Measurements from ENCODE around the gene METTL23.
"Not testable (repeated sequence)": the region's sequence is repeated elsewhere in the genome, so short reads cannot be mapped to it uniquely, and the experiment has no call there.

The METTL23 gene

GRCh38 chr17:76714822-76715495 is 11.7 kb upstream of the METTL23 start:
- DNase-seq (ENCODE audit: low spot score): peak; percentile 56
- no peaks in the 10 kb centered on the region for H3K9me3 Mint-ChIP-seq
- H3K27me3 Mint-ChIP-seq (ENCODE audit: low read depth): no peaks in the 10 kb centered on the region
- H3K4me1 Mint-ChIP-seq (ENCODE audit: low read depth): peaks cover 40% of the 10 kb centered on the region
- H3K27ac Mint-ChIP-seq: peak overlapping the region; percentile 73
- peaks cover 47% of the 10 kb centered on the region for H3K36me3 Mint-ChIP-seq (ENCODE audit: low read depth)
- H3K4me3 Mint-ChIP-seq: peak overlapping the region; percentile 31

DNA sequence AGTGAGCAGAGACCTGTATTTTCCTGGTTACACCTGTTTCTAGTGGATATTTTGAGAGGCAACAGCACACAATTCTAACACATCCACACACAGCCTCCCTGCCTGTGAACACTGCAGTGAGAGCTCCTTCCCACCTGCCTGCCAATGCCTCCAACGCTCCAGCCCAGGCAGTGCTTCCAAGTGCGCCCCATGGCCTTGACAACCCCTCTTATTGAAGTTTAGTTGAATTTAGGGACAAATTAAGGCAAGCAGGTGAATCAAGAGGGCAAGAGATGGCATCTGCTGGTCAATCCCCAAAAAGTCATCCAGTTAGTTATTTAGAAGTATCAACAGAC is 11.2 kb upstream of the METTL23 start:
- H3K9me3 Mint-ChIP-seq: no peaks in the 10 kb centered on the region
- no peak for DNase-seq (ENCODE audit: low spot score)
- H3K27me3 Mint-ChIP-seq (ENCODE audit: low read depth): no peaks in the 10 kb centered on the region
- peak overlapping the region; percentile 73 for H3K27ac Mint-ChIP-seq
- H3K36me3 Mint-ChIP-seq (ENCODE audit: low read depth): peaks cover 52% of the 10 kb centered on the region
- H3K4me3 Mint-ChIP-seq: no peak overlapping the region
- H3K4me1 Mint-ChIP-seq (ENCODE audit: low read depth): peaks cover 40% of the 10 kb centered on the region

DNA sequence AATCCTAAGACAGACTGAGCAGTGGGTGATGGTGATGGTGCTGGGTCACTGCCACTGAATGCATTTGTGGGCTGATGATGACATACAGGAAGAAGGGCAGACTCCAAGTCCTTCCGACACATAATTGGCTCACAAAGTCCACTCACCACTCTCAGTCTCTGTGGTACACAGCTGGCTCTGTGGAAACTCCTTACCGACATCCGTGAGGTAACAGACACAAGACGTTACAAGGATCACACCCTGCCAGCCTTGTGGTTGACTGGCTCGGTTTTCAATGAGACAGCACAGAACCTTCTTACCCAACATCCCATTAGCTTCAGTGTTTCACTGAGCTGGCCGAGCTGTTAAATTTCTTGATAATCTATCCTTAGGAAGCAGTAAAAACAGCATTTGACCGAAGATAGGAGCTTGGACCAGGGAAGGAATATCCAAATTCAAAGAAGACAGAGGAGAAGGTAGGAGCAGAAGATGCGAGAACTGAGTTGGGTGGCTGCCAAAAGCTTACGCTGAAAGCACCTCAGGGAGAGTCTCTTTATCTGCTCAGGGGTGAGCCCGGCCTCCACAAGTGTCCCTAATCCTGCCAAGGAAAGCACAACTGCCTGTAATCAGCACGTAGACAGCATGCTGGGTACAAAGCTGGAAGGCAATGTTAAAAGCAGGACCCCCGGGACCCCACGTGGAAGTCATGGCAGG is 10.3 kb upstream of the METTL23 start:
- peaks cover 59% of the 10 kb centered on the region for H3K36me3 Mint-ChIP-seq (ENCODE audit: low read depth)

GRCh38 chr17:76716839-76717215 is 9.8 kb upstream of the METTL23 start:
- Mint-ChIP-seq H3K27ac (peak overlapping the region; percentile 73), H3K4me1 (ENCODE audit: low read depth) (peaks cover 43% of the 10 kb centered on the region), H3K27me3 (ENCODE audit: low read depth) (no peaks in the 10 kb centered on the region), H3K4me3 (no peak overlapping the region), H3K9me3 (no peaks in the 10 kb centered on the region), H3K36me3 (ENCODE audit: low read depth) (peaks cover 64% of the 10 kb centered on the region)
- no peak for DNase-seq (ENCODE audit: low spot score)

More for the DNA sequence above, 10.3 kb upstream of the METTL23 start:
- H3K4me1 Mint-ChIP-seq (ENCODE audit: low read depth): peaks cover 42% of the 10 kb centered on the region
- DNase-seq (ENCODE audit: low spot score): peak; percentile 47
- peak overlapping the region; percentile 53 for H3K4me3 Mint-ChIP-seq
- no peaks in the 10 kb centered on the region for H3K9me3 Mint-ChIP-seq
- peak overlapping the region; percentile 73 for H3K27ac Mint-ChIP-seq
- no peaks in the 10 kb centered on the region for H3K27me3 Mint-ChIP-seq (ENCODE audit: low read depth)

GRCh38 chr17:76718516-76718915 is 8.1 kb upstream of the METTL23 start:
- Mint-ChIP-seq H3K4me3 (no peak overlapping the region), H3K27me3 (ENCODE audit: low read depth) (no peaks in the 10 kb centered on the region), H3K4me1 (ENCODE audit: low read depth) (peaks cover 44% of the 10 kb centered on the region), H3K9me3 (no peaks in the 10 kb centered on the region), H3K36me3 (ENCODE audit: low read depth) (peaks cover 74% of the 10 kb centered on the region), H3K27ac (no peak overlapping the region)
- no peak for DNase-seq (ENCODE audit: low spot score)

GRCh38 chr17:76720211-76720610 is 6.4 kb upstream of the METTL23 start:
- Mint-ChIP-seq H3K27me3 (ENCODE audit: low read depth) (no peaks in the 10 kb centered on the region), H3K4me1 (ENCODE audit: low read depth) (peaks cover 32% of the 10 kb centered on the region), H3K9me3 (no peaks in the 10 kb centered on the region), H3K27ac (no peak overlapping the region), H3K4me3 (no peak overlapping the region), H3K36me3 (ENCODE audit: low read depth) (peaks cover 71% of the 10 kb centered on the region)
- no peak for DNase-seq (ENCODE audit: low spot score)

GRCh38 chr17:76720941-76721340 is 5.7 kb upstream of the METTL23 start:
- DNase-seq (ENCODE audit: low spot score): no peak
- Mint-ChIP-seq H3K4me3 (no peak overlapping the region), H3K27ac (no peak overlapping the region), H3K36me3 (ENCODE audit: low read depth) (peaks cover 71% of the 10 kb centered on the region), H3K4me1 (ENCODE audit: low read depth) (peaks cover 27% of the 10 kb centered on the region), H3K27me3 (ENCODE audit: low read depth) (no peaks in the 10 kb centered on the region), H3K9me3 (no peaks in the 10 kb centered on the region)

DNA sequence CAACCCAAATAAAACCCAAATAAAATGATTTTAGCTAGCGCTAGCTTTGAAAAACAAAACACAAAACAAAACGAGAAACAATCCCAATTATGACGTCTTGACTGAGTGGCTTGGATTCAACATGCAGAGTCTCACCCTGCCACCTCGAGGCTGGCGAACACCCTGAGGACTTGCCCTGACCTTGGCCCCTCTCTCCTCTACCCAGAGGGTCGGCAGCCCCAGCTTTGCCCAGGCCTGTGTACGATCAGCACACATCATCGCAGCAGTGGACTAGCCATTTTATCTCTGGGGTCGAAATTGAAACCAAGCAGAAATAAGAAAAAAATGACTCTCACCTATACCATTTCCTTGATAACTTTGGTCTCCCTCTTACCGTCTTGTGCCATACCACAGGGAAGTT is 5.2 kb upstream of the METTL23 start:
- no peak overlapping the region for H3K4me3 Mint-ChIP-seq
- peaks cover 22% of the 10 kb centered on the region for H3K4me1 Mint-ChIP-seq (ENCODE audit: low read depth)
- DNase-seq (ENCODE audit: low spot score): no peak
- H3K27me3 Mint-ChIP-seq (ENCODE audit: low read depth): no peaks in the 10 kb centered on the region
- no peak overlapping the region for H3K27ac Mint-ChIP-seq
- H3K9me3 Mint-ChIP-seq: no peaks in the 10 kb centered on the region
- peaks cover 69% of the 10 kb centered on the region for H3K36me3 Mint-ChIP-seq (ENCODE audit: low read depth)

GRCh38 chr17:76722279-76722678 is 4.4 kb upstream of the METTL23 start:
- H3K4me1 Mint-ChIP-seq (ENCODE audit: low read depth): peaks cover 18% of the 10 kb centered on the region
- H3K36me3 Mint-ChIP-seq (ENCODE audit: low read depth): peaks cover 68% of the 10 kb centered on the region
- H3K27ac Mint-ChIP-seq: no peak overlapping the region

GRCh38 chr17:76722977-76723376 is 3.7 kb upstream of the METTL23 start:
- H3K9me3 Mint-ChIP-seq; H3K27me3 Mint-ChIP-seq (ENCODE audit: low read depth); H3K27ac Mint-ChIP-seq; DNase-seq (ENCODE audit: low spot score): not testable (repeated sequence)
- peak overlapping the region; percentile 26 for H3K4me3 Mint-ChIP-seq
- H3K36me3 Mint-ChIP-seq (ENCODE audit: low read depth): peaks cover 72% of the 10 kb centered on the region
- H3K4me1 Mint-ChIP-seq (ENCODE audit: low read depth): peaks cover 21% of the 10 kb centered on the region

More at GRCh38 chr17:76722279-76722678, 4.4 kb upstream of the METTL23 start:
- no peak for DNase-seq (ENCODE audit: low spot score)
- no peak overlapping the region for H3K4me3 Mint-ChIP-seq
- H3K27me3 Mint-ChIP-seq (ENCODE audit: low read depth): no peaks in the 10 kb centered on the region
- no peaks in the 10 kb centered on the region for H3K9me3 Mint-ChIP-seq

- Mint-ChIP-seq H3K4me3 (peak overlapping the region; percentile 99), H3K9me3 (no peaks in the 10 kb centered on the region), H3K4me1 (ENCODE audit: low read depth) (peaks cover 24% of the 10 kb centered on the region), H3K27ac (no peak overlapping the region), H3K36me3 (ENCODE audit: low read depth) (peaks cover 68% of the 10 kb centered on the region), H3K27me3 (ENCODE audit: low read depth) (no peaks in the 10 kb centered on the region)
- no peak for DNase-seq (ENCODE audit: low spot score)
Measured at GRCh38 chr17:76723812-76724211, 2.8 kb upstream of the METTL23 start.

DNA sequence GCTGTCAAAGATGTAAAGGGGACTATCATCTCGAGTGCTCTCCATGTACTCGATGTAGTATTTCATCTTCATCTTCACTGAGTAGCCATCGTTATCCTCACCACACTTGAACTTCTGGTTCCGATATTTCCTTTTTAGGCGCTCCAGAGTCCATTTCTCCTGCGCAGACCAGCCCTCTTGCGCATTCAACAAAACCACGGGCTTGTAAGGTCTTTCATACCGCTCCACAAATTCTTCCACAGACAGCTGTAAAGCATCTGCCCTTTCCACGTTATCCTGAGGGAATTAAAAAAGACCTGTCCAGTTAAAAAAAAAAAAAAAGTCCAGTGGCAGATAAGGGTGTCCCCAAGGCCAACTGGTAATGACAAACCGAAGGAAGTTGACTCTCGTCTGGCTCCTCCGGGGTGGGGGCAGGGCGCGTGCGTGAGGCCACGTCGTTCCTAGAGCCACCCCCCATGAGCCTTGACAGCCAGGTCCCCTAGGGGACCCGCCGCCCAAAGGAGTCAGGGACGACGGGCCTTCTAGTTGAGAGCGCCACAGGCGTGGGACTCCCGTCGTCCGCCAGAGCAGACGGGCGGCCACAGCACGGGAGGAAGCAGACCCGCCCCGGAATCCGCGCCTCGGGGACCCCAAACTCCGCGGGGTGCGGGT is 934 bp upstream of the METTL23 start:
- Mint-ChIP-seq H3K4me1 (ENCODE audit: low read depth) (peaks cover 28% of the 10 kb centered on the region), H3K9me3 (no peaks in the 10 kb centered on the region), H3K27ac (peak overlapping the region; percentile 94), H3K4me3 (peak overlapping the region; percentile 99), H3K27me3 (ENCODE audit: low read depth) (no peaks in the 10 kb centered on the region), H3K36me3 (ENCODE audit: low read depth) (peaks cover 61% of the 10 kb centered on the region)
- DNase-seq (ENCODE audit: low spot score): peak; percentile 66

GRCh38 chr17:76726231-76726775 is 336 bp upstream of the METTL23 start, which contains the start of gene JMJD6:
TSS of gene JMJD6 (minus strand) at chr17:76726606. CDS start at chr17:76726475, 131 bp downstream.
- Mint-ChIP-seq H3K27me3 (ENCODE audit: low read depth) (no peaks in the 10 kb centered on the region), H3K36me3 (ENCODE audit: low read depth) (peaks cover 58% of the 10 kb centered on the region), H3K27ac (peak within 1 kb of the TSS; percentile 99), H3K4me3 (peak within 1 kb of the TSS; percentile 99), H3K9me3 (no peaks in the 10 kb centered on the region), H3K4me1 (ENCODE audit: low read depth) (peaks cover 26% of the 10 kb centered on the region)
- peak; percentile 95 for DNase-seq (ENCODE audit: low spot score)
